Fibroblast of lung (primary cell): ENCODE measurements around the gene ENOX1.

Source experiments
- EZH2 ChIP-seq: IDR thresholded peaks from 2 replicates; pipeline ENCODE4 v1.5.1; 2012; ENCODE audit warnings: low read length, control low read depth, mild to moderate bottlenecking; ENCODE audit errors: missing control alignments
- TF ChIP-seq, protein P1 (sequence below), 2 donors: IDR thresholded peaks in 1 of 2; conservative IDR thresholded peaks in 1 of 2; 1 replicate in 1 of 2; 2 replicates in 1 of 2; pipeline ENCODE4 v1.5.1; 2011 to 2012; ENCODE audit warnings: low read length in 2 of 2, control low read depth in 1 of 2, inconsistent platforms in 1 of 2, low read depth in 1 of 2, mild to moderate bottlenecking in 1 of 2

DNA sequence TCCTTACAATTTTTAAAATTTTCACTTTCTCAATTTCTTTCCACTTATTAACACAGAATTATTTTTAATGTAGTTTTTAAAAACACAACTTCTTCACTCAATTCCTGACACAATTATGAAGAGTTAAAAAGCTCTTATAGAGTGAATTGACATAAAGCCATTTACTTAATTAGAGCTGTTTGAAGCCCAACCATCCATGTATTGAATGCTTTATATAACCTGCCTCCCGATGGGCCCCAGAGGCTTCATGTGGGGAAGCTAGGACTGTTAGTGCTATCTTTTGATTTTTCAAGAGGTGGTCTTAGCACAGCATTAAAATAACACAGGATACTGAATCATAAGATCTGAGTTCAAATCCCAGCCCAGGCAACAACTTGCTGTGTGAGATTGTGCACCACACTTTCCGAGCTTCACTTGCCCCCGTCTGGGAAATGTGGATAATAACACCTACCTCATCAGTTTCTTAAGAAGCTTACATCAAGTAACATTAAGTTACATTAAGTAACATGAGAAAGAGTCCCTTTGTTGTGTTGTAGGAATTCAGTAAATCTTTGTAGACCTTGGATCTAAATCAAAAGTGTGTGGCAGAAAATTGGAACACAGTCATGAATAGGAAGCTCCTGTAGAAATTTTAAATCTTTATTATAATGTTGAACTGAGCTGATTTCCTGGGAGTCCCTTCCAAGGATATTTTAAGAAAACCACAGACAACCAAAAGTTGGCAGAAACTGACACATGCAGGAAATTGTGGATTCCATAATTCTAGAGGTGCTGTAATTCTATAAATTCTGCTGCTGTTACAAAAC is 5.5 kb upstream of the ENOX1 start:
- TF ChIP-seq, protein P1, sequence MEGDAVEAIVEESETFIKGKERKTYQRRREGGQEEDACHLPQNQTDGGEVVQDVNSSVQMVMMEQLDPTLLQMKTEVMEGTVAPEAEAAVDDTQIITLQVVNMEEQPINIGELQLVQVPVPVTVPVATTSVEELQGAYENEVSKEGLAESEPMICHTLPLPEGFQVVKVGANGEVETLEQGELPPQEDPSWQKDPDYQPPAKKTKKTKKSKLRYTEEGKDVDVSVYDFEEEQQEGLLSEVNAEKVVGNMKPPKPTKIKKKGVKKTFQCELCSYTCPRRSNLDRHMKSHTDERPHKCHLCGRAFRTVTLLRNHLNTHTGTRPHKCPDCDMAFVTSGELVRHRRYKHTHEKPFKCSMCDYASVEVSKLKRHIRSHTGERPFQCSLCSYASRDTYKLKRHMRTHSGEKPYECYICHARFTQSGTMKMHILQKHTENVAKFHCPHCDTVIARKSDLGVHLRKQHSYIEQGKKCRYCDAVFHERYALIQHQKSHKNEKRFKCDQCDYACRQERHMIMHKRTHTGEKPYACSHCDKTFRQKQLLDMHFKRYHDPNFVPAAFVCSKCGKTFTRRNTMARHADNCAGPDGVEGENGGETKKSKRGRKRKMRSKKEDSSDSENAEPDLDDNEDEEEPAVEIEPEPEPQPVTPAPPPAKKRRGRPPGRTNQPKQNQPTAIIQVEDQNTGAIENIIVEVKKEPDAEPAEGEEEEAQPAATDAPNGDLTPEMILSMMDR (conservative IDR thresholded peaks at IDR 0.05 in 1 of 2, IDR thresholded peaks at IDR 0.05 in 1 of 2; ENCODE audit: low read depth in 1 of 2, low read length in 2 of 2) = no peak
- TF ChIP-seq EZH2 = no peak
